ENCODE data around the gene TSPAN31. TPM values are rescaled to one million over a fixed set of nuclear protein-coding genes. Genes with fewer than 3 reads are reported as not detected.
A peak's percentile ranks its signal among the peaks of the same experiment; 100 is the strongest.

The TSPAN31 gene
- total and polyA plus RNA-seq, 12 donors, result 25.3 to 115 (median 55.9) TPM

GRCh38 chr12:57725851-57726150 is 19.0 kb upstream of the TSPAN31 start:
- no peak for TF ChIP-seq CTCF (IDR thresholded peaks at IDR 0.05)
- TF ChIP-seq POLR2A (IDR thresholded peaks at IDR 0.05), result no peak
- 0 to 14% (median 10%) methylated on average over 2 to 10 of the region's 10 CpGs for WGBS, 4 donors
- no peaks in the 10 kb centered on the region for H3K27me3 ChIP-seq
- no peak for DNase-seq
- H3K4me3 ChIP-seq, result peak overlapping the region in 1 of 4 donors; percentile 85
- H3K36me3 ChIP-seq (replicated peaks in 1 of 2), result peaks cover 0 to 10% of the 10 kb centered on the region in 2 donors
- H3K27ac ChIP-seq, result no peak overlapping the region
- H3K9me3 ChIP-seq (replicated peaks in 1 of 3), result no peaks in the 10 kb centered on the region
- intact Hi-C loops (cut with DNase I), result loop anchor here in 1 of 2 donors (5.0 kb wide), 1 partner anchor 46 kb away; the partner anchor contains the start of genes EEF1AKMT3 and METTL1
- H3K4me1 ChIP-seq (replicated peaks in 1 of 2), result peaks cover 14 to 19% of the 10 kb centered on the region in 2 donors

GRCh38 chr12:57726151-57726883 is 18.5 kb upstream of the TSPAN31 start:
- H3K36me3 ChIP-seq (replicated peaks in 1 of 2), result peaks cover 0 to 5% of the 10 kb centered on the region in 2 donors
- H3K4me3 ChIP-seq, result peak overlapping the region in 3 of 4 donors; percentile 17 to 85 (median 40)
- H3K27me3 ChIP-seq, result no peaks in the 10 kb centered on the region
- WGBS, 4 donors, result 11 to 41% (median 22%) methylated on average over 17 to 79 of the region's 79 CpGs
- no peaks in the 10 kb centered on the region for H3K9me3 ChIP-seq (replicated peaks in 1 of 3)
- intact Hi-C loops (cut with DNase I), result loop anchor here in 1 of 2 donors (5.0 kb wide), 1 partner anchor 46 kb away; the partner anchor contains the start of genes EEF1AKMT3 and METTL1
- DNase-seq, result peak; percentile 78 to 92 (median 85)
- peaks cover 14 to 19% of the 10 kb centered on the region in 2 donors for H3K4me1 ChIP-seq (replicated peaks in 1 of 2)
- H3K27ac ChIP-seq, result peak overlapping the region in 2 of 5 donors; percentile 57 to 85
- TF ChIP-seq POLR2A (IDR thresholded peaks at IDR 0.05) (peak in 1 of 2 donors; percentile 25), CTCF (IDR thresholded peaks at IDR 0.05) (peak; percentile 53 to 73 (median 65))

- Histone ChIP-seq H3K27ac (peak overlapping the region in 2 of 5 donors; percentile 57 to 85), H3K27me3 (no peaks in the 10 kb centered on the region), H3K36me3 (replicated peaks in 1 of 2) (no peaks in the 10 kb centered on the region), H3K4me3 (peak overlapping the region in 3 of 4 donors; percentile 17 to 85 (median 40)), H3K9me3 (replicated peaks in 1 of 3) (no peaks in the 10 kb centered on the region), H3K4me1 (replicated peaks in 1 of 2) (peaks cover 14 to 19% of the 10 kb centered on the region in 2 donors)
- WGBS, 4 donors, result 23 to 40% (median 32%) methylated on average over 20 to 76 of the region's 76 CpGs
- TF ChIP-seq POLR2A (IDR thresholded peaks at IDR 0.05) (no peak), CTCF (IDR thresholded peaks at IDR 0.05) (peak in 3 of 6 experiments; percentile 14 to 47 (median 33))
- intact Hi-C loops (cut with DNase I), result loop anchor here in 1 of 2 donors (5.0 kb wide), 1 partner anchor 45 kb away; the partner anchor contains the start of genes EEF1AKMT3 and METTL1
- DNase-seq, result peak; percentile 41 to 77 (median 63)
These were observed 17.7 kb upstream of the TSPAN31 start for GRCh38 chr12:57726884-57727757.
